GM20000 (cell line): ENCODE results near the gene SLX4IP.

ENCODE experiments used
- DNase-seq: peaks from one replicate; pipeline ENCODE4 v3.0.0; 2012; ENCODE audit warnings: low spot score
- TF ChIP-seq, protein P1 (sequence below): IDR thresholded peaks from 2 replicates; pipeline ENCODE4 v1.5.1; 2012; ENCODE audit warnings: mild to moderate bottlenecking, control low read depth; ENCODE audit errors: extremely low read depth, missing control alignments

SLX4IP gene

DNA sequence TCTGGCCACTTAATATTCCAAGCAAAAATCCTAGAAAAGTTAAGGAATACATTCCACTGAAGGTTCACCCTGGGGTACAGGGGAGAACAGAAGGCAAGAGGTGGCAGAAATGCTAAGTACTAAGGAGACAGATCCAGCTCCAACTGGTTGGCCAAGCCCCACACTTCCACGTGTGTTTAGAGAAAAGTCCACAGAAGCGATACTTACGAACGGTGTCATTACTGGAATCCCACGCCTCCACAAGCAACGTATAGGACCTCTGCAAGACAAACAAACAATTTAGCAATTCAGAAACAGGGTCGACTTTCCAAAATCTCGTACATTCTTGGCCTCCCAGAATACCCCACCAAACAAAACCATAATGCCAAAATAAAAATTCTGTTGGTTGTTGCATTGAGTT is 228.7 kb downstream of the SLX4IP start:
- no peak for DNase-seq
- TF ChIP-seq, protein P1, sequence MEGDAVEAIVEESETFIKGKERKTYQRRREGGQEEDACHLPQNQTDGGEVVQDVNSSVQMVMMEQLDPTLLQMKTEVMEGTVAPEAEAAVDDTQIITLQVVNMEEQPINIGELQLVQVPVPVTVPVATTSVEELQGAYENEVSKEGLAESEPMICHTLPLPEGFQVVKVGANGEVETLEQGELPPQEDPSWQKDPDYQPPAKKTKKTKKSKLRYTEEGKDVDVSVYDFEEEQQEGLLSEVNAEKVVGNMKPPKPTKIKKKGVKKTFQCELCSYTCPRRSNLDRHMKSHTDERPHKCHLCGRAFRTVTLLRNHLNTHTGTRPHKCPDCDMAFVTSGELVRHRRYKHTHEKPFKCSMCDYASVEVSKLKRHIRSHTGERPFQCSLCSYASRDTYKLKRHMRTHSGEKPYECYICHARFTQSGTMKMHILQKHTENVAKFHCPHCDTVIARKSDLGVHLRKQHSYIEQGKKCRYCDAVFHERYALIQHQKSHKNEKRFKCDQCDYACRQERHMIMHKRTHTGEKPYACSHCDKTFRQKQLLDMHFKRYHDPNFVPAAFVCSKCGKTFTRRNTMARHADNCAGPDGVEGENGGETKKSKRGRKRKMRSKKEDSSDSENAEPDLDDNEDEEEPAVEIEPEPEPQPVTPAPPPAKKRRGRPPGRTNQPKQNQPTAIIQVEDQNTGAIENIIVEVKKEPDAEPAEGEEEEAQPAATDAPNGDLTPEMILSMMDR = no peak

DNA sequence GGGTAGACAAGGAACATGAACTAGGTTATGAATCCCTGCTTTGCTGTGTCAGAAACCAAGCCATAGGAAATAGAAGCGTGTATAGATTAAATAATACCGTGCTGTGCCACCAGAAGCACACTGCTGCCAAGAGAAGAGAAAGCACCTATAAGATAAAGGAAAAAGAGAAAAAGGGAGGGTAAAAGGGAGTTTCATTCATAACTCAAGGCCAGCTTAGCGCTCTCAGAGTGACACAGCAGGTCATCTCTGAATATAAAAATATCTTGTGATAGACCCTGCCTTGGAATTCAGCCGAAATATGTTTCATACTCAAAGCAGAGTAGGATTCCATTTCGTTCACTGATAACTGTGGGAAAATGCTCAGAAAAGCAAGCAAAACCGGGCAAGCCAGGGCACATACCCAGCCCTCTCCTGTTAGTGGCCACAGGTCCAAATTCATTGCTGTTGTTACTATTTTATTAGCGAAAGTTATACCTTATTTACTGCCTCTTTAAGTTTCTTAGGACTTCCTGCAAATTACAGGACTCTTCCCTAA is 230.0 kb downstream of the SLX4IP start:
- DNase-seq = no peak
- TF ChIP-seq, protein P1 = no peak

DNA sequence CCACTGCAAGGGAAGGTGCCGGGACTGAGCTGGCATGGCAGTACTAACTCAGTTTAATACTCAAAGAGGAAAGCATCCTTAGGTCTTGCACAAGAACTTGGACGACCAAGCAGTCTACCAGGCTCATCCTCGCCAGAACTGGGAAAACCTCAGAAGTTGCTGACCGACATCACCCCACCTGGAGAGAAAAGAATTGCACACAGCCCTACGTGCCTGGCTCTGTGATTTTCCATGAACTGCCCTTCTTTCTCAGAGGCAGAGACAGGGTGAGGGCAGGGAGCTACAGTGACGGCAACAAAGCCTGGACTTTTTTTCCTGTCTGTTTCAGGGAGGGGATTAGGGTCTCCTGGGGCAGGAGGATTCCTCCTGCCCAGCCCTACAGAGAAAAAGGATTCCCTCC is 230.7 kb downstream of the SLX4IP start:
- no peak for DNase-seq
- TF ChIP-seq, protein P1 = no peak

DNA sequence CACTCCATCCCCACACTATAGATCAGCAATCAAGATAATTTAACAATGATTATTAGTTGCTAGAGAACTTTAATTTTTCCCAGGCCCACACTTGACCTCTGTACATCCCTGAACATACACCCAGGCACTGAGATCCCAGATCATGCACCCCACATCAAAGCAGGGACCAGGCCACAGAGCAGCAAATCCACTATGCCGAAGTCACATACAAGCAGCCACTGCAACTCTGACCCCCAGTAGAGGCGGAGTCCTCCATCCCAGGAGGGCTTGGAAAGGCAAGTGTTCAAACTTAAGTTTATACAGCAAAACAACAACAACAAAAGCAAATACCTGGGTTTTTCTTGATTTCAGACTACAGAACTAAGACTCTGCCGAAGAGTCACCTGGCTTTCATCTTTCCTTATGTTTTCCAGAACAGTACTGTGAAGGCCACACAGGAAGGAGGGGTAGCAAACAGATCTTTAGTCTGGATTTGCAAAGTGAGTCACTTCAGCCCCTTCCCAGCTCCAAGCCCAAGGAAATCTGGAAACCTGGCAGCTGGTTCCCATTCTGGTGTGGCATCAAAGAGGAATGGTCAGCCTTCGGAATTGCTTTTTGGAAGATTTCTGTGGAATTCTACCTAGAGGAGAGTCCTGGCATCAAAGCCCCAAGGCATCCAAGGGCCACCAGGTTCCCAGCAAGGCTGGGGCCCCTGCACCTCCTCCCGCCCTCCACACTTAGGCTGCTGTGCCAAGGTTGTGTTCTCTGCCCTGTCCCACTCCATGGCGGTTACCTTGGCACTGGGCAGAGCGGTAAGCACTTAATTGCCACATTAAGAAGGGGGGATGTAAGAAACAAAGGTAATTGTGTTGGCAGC is 231.3 kb downstream of the SLX4IP start:
- TF ChIP-seq, protein P1 = no peak
- no peak for DNase-seq

DNA sequence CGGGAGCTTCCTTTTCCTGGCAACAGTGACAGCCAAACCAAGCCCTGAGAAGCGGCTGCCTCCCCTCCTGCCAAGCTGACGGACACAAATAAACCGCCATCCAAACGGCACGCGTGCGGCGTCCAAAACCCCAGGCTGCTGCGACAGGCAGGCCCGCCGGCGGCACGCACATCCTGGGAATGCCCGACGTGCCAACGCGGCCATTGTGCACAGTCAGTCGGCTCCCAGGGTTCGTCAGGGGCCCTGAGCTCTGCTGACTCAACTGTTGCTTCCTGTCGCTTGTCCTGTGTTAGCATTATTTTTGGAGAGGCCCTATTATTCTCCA is 231.9 kb downstream of the SLX4IP start:
- TF ChIP-seq, protein P1 = no peak
- no peak for DNase-seq

DNA sequence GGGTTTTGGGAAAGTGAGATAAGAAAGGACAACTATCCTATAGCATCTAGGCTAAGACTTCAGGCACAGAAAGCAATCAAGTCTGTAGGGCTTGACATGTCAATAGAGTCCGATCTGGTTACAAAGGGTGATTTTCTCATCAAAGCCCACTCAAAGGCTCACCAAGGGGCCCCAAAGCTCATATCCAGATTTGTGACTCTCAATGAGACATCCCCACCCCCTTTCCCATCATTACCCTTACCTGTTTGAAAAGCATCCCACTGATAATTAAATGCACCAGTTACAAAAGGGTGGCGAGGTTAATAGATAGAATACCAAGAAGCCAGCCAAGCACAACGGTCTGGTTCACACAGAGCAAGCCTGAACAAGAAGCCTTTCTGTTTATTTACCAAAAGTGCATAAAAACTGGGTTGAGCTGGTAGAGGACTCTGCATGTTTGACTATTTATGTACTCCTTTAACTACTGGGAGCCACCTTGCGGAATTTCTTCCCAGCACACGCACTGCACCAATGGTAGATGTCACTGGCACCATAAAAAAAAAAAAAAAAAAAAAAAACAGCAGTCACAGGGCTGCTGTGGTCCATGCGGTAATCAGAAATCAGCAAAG is 232.6 kb downstream of the SLX4IP start:
- TF ChIP-seq, protein P1 = no peak
- DNase-seq = no peak

DNA sequence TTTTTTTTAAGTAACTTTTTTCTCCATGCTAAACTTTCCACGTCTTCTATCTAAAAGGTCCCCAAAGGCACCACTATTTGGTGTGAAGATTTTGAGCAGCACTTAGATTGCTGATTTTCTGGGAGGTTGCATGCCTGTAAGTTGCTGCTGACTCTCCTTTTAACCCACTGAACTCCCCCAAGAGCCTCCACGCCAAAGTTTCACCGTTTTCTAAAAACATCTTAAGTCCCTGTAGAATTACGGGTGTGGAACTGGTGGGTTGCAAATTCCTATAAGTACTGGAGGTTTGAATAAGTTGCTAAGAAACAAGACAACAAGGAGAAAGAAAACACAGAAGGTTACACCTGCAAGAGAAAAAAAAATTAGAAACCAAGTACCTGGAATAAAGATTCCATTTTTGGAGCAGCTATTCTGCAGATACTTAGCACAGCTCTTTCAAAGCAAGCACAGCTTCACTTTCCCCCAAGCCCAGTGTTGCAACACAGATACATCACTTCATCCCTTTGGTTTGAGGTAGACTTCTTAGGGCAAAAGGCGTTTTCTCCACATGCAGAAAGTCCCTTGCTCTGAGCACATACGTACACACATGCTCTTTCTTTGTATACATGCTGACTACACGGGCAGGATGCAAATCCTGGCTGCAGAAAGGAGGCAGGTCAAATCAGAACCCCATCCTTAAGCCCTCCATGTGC is 233.7 kb downstream of the SLX4IP start:
- TF ChIP-seq, protein P1 = no peak
- DNase-seq = no peak
